DOHH2 (cell line): Measurements from ENCODE around the gene TMEM61.

Experiments
- H3F3A ChIP-seq: fragments of 200-600 bp; sonication (generic), shearing (Covaris generic); 2 replicates; pipeline ENCODE4 v1.6.0; 2016; ENCODE audit warnings: antibody characterized with exemption, mild to moderate bottlenecking; ENCODE audit not compliant: control insufficient read depth, insufficient read depth
- H3K27ac ChIP-seq: fragments of 200-600 bp; sonication (generic); 2 replicates; pipeline ENCODE4 v1.5.1; 2014; ENCODE audit warnings: low read depth, mild to moderate bottlenecking, low read length, moderate library complexity
- H3K27me3 ChIP-seq: fragments of 200-600 bp; sonication (generic); 2 replicates; pipeline ENCODE4 v1.6.1; 2014; ENCODE audit warnings: mild to moderate bottlenecking, low read length, mixed read lengths; ENCODE audit not compliant: control insufficient read depth
- H3K36me3 ChIP-seq: fragments of 200-600 bp; sonication (generic); 2 replicates; pipeline ENCODE4 v1.6.1; 2014; ENCODE audit warnings: mild to moderate bottlenecking, low read length, moderate library complexity, mixed read lengths; ENCODE audit not compliant: control insufficient read depth
- H3K4me1 ChIP-seq: fragments of 200-600 bp; sonication (generic); 2 replicates; pipeline ENCODE4 v1.6.1; 2014; ENCODE audit warnings: mild to moderate bottlenecking, low read length, mixed read lengths; ENCODE audit not compliant: control insufficient read depth
- H3K4me2 ChIP-seq: fragments of 200-600 bp; sonication (generic); 2 replicates; pipeline ENCODE4 v1.6.0; 2014; ENCODE audit warnings: mild to moderate bottlenecking, low read length, moderate library complexity
- H3K4me3 ChIP-seq: fragments of 200-600 bp; sonication (generic); 2 replicates; pipeline ENCODE4 v1.5.1; 2014; ENCODE audit warnings: mild to moderate bottlenecking, low read length, mixed read lengths
- H3K79me2 ChIP-seq: fragments of 200-600 bp; sonication (generic); 2 replicates; pipeline ENCODE4 v1.6.1; 2014; ENCODE audit warnings: mild to moderate bottlenecking, low read length, mixed read lengths; ENCODE audit not compliant: control insufficient read depth
- H3K9me2 ChIP-seq: fragments of 200-600 bp; sonication (generic); replicated peaks from 2 replicates; pipeline ENCODE4 v1.6.1; 2014; ENCODE audit warnings: mild to moderate bottlenecking, low read length, mixed read lengths; ENCODE audit not compliant: control insufficient read depth
- H3K9me3 ChIP-seq: fragments of 200-600 bp; sonication (generic); 2 replicates; pipeline ENCODE4 v1.6.1; 2014; ENCODE audit warnings: antibody characterized with exemption, low read length, mixed read lengths; ENCODE audit not compliant: control insufficient read depth, insufficient read depth
- H4K20me1 ChIP-seq: fragments of 200-600 bp; sonication (generic); 2 replicates; pipeline ENCODE4 v1.6.0; 2014; ENCODE audit warnings: low read depth, mild to moderate bottlenecking, antibody characterized with exemption, low read length, moderate library complexity; ENCODE audit not compliant: control insufficient read depth, insufficient read depth
- CTCF ChIP-seq: fragments of 200-600 bp; sonication (generic); IDR thresholded peaks from one replicate; pipeline ENCODE4 v1.5.1; 2014; ENCODE audit warnings: antibody characterized with exemption, mild to moderate bottlenecking, low read depth, low read length; ENCODE audit not compliant: poor library complexity, severe bottlenecking
- EZH2phosphoT487 ChIP-seq: fragments of 200-600 bp; sonication (generic); IDR thresholded peaks from 2 replicates; pipeline ENCODE4 v1.6.1; 2017; ENCODE audit warnings: borderline replicate concordance, mild to moderate bottlenecking, antibody characterized with exemption, low read length, moderate library complexity, mixed read lengths

TMEM61 gene

GRCh38 chr1:55039342-55040082 is 59.1 kb downstream of the TMEM61 start, which contains the start of gene PCSK9:
Gene PCSK9 (plus strand): TSS chr1:55039548. CDS start chr1:55039838, 290 bp downstream.
- H4K20me1 ChIP-seq: no peaks in the 10 kb centered on the region
- peaks cover 27% of the 10 kb centered on the region for H3K27me3 ChIP-seq
- H3K79me2 ChIP-seq: no peaks in the 10 kb centered on the region
- H3K27ac ChIP-seq: no peak within 1 kb of the TSS
- H3K4me3 ChIP-seq: no peak within 1 kb of the TSS
- no peaks in the 10 kb centered on the region for H3F3A ChIP-seq
- no peaks in the 10 kb centered on the region for H3K9me2 ChIP-seq
- H3K4me1 ChIP-seq: no peaks in the 10 kb centered on the region
- H3K9me3 ChIP-seq: no peaks in the 10 kb centered on the region
- H3K36me3 ChIP-seq: no peaks in the 10 kb centered on the region
- no peak within 1 kb of the TSS for H3K4me2 ChIP-seq
- TF ChIP-seq CTCF: no peak
- TF ChIP-seq EZH2phosphoT487: no peak

GRCh38 chr1:55040083-55040932 is 59.9 kb downstream of the TMEM61 start:
- H3K36me3 ChIP-seq: no peaks in the 10 kb centered on the region
- H3K27me3 ChIP-seq: peaks cover 19% of the 10 kb centered on the region
- no peaks in the 10 kb centered on the region for H3K79me2 ChIP-seq
- no peak overlapping the region for H3K4me3 ChIP-seq
- H4K20me1 ChIP-seq: no peaks in the 10 kb centered on the region
- H3K9me2 ChIP-seq: no peaks in the 10 kb centered on the region
- no peaks in the 10 kb centered on the region for H3K4me1 ChIP-seq
- H3F3A ChIP-seq: no peaks in the 10 kb centered on the region
- no peaks in the 10 kb centered on the region for H3K9me3 ChIP-seq
- TF ChIP-seq CTCF (no peak), EZH2phosphoT487 (no peak)
- H3K27ac ChIP-seq: no peak overlapping the region
- H3K4me2 ChIP-seq: no peak overlapping the region

- Histone ChIP-seq H3K36me3 (no peaks in the 10 kb centered on the region), H3K4me3 (no peak overlapping the region), H4K20me1 (no peaks in the 10 kb centered on the region), H3F3A (no peaks in the 10 kb centered on the region), H3K9me3 (no peaks in the 10 kb centered on the region), H3K4me2 (no peak overlapping the region), H3K79me2 (no peaks in the 10 kb centered on the region), H3K27me3 (peaks cover 15% of the 10 kb centered on the region), H3K9me2 (no peaks in the 10 kb centered on the region), H3K4me1 (no peaks in the 10 kb centered on the region), H3K27ac (no peak overlapping the region)
- TF ChIP-seq EZH2phosphoT487: no peak
- TF ChIP-seq CTCF: no peak
Observed at GRCh38 chr1:55040933-55041494, 60.6 kb downstream of the TMEM61 start.
